ENCODE data around the gene TIA1.
"Not testable (repeated sequence)": the region's sequence is repeated elsewhere in the genome, so short reads cannot be mapped to it uniquely, and the experiment has no call there.

The TIA1 gene

GRCh38 chr2:70214365-70214764, 34.1 kb downstream of the TIA1 start:
- no peak for DNase-seq

GRCh38 chr2:70212298-70212932, 36.0 kb downstream of the TIA1 start:
- DNase-seq: no peak

- DNase-seq: no peak
Observed at GRCh38 chr2:70211595-70211994, 36.8 kb downstream of the TIA1 start.

- DNase-seq: no peak
Observed at GRCh38 chr2:70204452-70204851, 44.0 kb downstream of the TIA1 start.

- DNase-seq: no peak
Observed at GRCh38 chr2:70203086-70203485, 45.3 kb downstream of the TIA1 start.

- DNase-seq: no peak
Observed at GRCh38 chr2:70202236-70202806, 46.1 kb downstream of the TIA1 start.

GRCh38 chr2:70201831-70202230, 46.6 kb downstream of the TIA1 start:
- DNase-seq: no peak

GRCh38 chr2:70201225-70201768, 47.1 kb downstream of the TIA1 start:
- DNase-seq: no peak

- DNase-seq: no peak
Observed at GRCh38 chr2:70199320-70199864, 49.0 kb downstream of the TIA1 start.

- DNase-seq: no peak
Observed at GRCh38 chr2:70192516-70192915, 55.9 kb downstream of the TIA1 start.

- no peak for DNase-seq
Observed at GRCh38 chr2:70191244-70191735, 57.1 kb downstream of the TIA1 start.

GRCh38 chr2:70190418-70191243, 57.8 kb downstream of the TIA1 start, which contains the start of gene C2orf42:
Gene C2orf42 (minus strand): TSS chr2:70191019. CDS start chr2:70181985, 9,034 bp downstream.
- DNase-seq: peak; percentile 94

- no peak for DNase-seq
Observed at GRCh38 chr2:70188460-70188859, 60.0 kb downstream of the TIA1 start.

GRCh38 chr2:70187170-70187569, 61.3 kb downstream of the TIA1 start:
- DNase-seq: not testable (repeated sequence)

- no peak for DNase-seq
Observed at GRCh38 chr2:70182689-70183088, 65.7 kb downstream of the TIA1 start.

- DNase-seq: no peak
Observed at GRCh38 chr2:70181363-70181956, 67.0 kb downstream of the TIA1 start.

- no peak for DNase-seq
Observed at GRCh38 chr2:70173520-70173919, 74.9 kb downstream of the TIA1 start.

GRCh38 chr2:70169654-70170245, 78.7 kb downstream of the TIA1 start:
- DNase-seq: not testable (repeated sequence)

- DNase-seq: no peak
Observed at GRCh38 chr2:70161069-70161534, 87.3 kb downstream of the TIA1 start.

GRCh38 chr2:70160545-70160944, 87.9 kb downstream of the TIA1 start:
- DNase-seq: no peak
